ENCODE data around the gene BAIAP2. TPM values are rescaled to one million over a fixed set of nuclear protein-coding genes. Genes with fewer than 3 reads are reported as not detected.

Gene BAIAP2, protein sequence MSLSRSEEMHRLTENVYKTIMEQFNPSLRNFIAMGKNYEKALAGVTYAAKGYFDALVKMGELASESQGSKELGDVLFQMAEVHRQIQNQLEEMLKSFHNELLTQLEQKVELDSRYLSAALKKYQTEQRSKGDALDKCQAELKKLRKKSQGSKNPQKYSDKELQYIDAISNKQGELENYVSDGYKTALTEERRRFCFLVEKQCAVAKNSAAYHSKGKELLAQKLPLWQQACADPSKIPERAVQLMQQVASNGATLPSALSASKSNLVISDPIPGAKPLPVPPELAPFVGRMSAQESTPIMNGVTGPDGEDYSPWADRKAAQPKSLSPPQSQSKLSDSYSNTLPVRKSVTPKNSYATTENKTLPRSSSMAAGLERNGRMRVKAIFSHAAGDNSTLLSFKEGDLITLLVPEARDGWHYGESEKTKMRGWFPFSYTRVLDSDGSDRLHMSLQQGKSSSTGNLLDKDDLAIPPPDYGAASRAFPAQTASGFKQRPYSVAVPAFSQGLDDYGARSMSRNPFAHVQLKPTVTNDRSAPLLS
- total RNA-seq, result 111 TPM

DNA sequence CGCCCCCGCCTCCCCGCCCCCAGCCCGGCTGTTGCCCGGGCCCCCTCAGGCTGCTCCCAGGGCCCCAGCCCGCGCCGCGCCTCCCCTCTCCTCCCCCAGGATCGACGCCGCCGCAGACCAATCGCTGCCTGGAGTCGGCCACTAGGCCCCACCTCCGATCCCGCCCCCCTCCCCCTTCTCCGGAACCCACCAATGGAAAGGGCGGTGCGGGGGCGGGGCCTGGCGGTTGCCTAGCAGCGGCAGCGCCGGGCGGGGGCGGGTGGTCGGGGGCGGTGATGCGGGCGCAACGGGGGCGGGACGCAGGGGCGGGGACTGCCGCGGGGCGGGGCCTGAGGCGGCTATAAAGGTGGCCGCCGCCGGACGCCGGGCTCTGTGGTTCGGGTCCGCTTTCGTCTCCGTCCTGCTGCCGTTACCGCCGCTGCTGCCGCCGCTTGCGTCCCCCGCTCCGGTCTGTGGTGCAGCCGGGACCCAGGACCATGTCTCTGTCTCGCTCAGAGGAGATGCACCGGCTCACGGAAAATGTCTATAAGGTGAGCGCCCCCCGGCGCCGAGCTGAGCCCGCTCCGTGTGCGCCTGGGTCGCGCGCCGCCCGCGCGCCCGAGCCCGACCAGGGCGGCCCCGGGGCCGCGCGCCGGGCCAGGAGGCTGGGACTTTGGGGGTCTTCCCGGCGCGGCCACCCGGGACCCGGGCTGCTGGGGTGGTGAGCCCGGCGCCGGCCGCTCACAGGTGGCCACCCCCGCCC lies at the start of gene BAIAP2:
BAIAP2 (plus strand) TSS at position 373 of the 742 bp plus-strand sequence; CDS start at position 477, 104 bp downstream.
- ATAC-seq, result peak; percentile 75

DNA sequence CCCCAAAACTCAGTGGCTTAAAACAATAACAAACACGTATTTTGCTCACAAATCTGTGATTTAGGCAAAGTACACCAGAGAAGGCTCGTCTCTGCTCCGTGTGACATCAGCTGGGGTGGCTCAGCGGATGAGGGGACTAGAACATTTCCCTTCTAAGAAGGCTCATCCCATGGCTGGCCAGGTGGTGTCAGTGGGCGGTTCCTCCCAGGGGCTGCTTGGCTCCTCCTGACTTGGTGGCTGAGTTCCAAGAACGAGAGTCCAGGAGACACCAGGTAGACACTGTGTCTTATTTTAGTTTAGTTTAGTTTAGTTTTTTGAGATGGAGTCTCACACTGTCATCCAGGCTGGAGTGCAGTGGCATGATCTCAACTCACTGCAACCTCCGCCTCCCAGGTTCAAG lies 48.9 kb upstream of the BAIAP2 start:
- ATAC-seq, result no peak

DNA sequence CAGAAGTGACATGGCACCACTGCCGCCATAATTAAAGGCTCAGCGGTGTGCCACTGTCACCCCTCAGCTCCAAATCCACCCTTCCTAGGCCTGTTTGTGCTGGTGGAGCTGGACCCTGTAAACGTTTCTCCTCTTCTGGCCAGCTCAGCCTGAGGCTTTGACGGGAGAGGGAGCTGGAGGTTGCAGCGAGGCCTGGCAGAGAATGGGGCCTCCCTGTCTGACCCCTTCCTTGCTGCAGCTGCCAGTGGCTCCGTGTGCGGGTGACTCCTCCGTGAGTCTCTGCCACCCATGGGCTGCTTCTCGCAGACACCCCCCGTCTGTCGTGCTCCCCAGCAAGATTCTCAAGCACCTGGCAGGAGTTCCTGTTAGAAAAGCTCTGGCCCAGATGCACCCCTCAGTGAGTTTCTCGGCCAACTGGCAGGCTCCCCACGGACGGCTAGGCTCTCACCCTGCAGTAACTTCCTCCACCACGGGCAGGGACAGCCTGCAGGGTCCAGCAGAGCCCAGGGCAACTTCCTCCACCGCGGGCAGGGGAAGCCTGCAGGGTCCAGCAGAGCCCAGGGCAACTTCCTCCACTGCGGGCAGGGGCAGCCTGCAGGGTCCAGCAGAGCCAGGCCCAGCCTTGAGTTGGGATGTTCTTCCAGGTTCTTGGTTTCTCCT lies 48.0 kb upstream of the BAIAP2 start:
- no peak for ATAC-seq

DNA sequence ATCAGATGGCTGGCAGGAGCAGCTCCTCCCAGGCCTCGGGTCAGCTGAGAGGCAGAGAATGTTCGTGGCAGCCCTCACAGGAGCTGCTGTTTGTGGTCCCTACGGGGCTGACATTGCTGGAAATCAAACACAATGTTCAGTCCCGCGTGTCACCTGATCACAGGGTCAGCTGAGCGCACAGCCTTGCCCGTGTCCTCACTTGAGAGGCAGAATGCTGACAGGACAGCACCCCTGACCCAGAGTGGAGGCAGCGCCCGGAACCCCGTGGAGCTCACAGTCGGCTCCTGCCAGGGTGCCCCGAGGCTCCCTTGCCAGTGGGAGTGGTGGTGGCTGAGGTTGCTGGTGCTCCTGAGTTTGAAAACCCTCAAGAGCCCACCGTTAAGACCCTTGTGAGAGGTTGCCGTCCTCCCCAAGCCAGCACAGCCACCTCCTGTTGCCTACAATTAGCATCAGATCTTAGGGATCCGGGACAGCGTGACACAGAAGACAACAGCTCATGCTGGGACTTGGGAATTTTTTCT lies 47.0 kb upstream of the BAIAP2 start:
- no peak for ATAC-seq

DNA sequence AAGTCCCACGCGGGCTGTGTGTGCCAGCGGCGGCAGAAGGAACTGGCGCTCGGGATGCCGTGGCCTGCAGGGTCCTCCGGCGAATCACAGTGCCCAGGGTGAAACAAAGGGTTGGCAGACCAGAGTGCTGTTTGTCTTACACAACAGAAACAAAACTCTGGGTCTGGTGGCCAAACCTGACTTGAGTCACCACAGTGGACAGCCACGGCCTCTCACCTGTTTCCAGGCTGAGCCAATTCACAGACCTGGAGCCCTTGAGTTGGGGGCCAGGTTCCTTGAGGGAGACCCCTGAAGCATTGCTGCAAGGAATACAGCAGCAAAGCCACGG lies 45.4 kb upstream of the BAIAP2 start:
- ATAC-seq, result no peak

DNA sequence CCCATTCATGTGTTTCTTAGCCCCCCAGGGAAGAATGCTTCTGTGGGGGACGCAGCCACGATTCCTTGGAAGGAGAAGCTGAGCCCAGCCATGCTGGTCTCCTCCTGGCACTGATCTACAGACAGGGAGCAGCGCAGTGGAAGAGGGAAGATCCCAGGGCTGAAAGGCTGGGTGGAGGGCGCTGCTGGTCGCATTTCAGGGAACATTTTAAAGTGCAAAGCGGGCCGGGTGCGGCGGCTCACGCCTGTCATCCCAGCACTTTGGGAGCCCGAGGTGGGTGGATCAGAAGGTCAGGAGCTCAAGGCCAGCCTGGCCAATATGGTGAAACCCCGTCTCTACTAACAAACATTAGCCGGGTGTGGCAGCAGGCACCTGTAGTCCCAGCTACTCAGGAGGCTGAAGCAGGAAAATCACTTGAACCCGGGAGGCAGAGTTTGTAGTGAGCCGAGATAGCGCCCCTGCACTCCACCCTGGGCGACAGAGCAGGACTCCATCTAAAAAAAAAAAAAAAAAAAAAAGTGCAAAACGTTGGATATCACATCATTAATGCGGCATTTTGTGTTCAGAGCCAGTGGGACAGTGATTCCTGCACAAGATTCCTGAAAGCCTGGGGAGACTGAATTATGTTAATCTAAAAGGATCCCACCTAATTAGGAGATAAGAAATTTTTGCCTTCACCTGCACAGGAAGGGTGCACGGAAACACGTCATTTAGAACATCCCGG lies 43.9 kb upstream of the BAIAP2 start:
- ATAC-seq, result no peak

DNA sequence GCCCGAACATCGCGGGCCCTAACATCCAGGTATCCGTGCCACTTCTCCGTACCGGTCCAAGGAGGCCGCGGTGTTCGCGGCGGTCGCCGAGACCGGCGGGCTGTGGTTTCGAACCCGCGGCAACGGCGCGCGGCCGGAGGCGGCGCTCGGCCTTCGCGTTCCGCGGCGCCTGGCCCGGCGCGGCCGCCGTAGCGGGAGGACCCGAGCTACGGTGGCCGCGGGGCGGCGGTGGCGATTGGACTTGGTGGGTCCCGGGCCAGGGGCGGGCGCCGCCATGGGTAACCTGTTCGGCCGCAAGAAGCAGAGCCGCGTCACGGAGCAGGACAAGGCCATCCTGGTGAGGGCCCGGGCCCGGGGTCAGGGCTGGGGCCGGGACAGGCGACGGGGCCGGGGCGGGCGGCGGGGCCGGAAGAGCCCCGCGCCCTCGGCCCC lies 43.3 kb upstream of the BAIAP2 start, which contains the start of gene CHMP6:
CHMP6 (plus strand) TSS at position 197 of the 432 bp plus-strand sequence; CDS start at position 275, 78 bp downstream.
- peak; percentile 63 for ATAC-seq

DNA sequence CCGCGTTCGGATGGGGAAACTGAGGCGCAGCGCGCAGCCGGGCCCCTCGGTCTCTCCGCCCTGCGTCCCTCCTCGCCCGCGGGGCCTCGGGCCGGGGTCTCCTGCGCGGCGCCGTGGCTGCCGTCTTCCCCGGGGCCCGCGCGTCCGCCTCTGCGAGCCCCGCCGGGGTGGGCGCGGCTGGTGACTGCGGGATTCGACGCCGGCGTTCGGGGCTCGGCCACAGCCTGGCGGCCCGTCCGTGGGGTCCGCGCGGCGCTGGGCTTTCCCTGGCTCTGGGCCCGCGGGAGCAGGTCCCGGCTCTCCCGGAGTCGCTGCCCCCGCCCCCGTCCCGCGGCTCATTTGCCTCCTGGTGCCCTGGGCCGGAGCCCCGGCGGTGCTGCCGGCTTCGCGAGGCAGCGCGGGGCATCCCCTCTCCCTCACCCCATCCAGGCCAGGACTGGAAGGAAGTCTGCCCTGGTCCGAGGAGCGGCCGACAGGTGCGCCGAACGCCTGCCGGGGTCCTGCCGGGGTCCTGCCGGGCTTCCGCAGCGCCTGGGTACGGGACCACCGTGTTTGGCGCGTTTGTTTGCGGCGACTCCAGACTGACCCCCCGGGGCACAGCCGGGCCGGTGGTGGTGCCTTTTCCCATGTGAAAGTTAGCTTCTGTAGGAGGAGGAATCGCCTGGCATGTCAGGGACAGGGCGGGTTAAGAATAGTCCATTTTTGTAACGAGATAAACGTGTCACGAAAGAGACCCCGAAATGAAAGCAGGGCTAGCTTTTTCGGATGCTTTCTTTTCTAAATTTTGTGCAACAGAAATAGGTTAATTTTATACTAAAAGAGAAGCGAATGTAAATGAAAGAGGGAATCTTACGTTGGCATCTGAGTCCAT lies 42.6 kb upstream of the BAIAP2 start:
- ATAC-seq, result peak; percentile 14

DNA sequence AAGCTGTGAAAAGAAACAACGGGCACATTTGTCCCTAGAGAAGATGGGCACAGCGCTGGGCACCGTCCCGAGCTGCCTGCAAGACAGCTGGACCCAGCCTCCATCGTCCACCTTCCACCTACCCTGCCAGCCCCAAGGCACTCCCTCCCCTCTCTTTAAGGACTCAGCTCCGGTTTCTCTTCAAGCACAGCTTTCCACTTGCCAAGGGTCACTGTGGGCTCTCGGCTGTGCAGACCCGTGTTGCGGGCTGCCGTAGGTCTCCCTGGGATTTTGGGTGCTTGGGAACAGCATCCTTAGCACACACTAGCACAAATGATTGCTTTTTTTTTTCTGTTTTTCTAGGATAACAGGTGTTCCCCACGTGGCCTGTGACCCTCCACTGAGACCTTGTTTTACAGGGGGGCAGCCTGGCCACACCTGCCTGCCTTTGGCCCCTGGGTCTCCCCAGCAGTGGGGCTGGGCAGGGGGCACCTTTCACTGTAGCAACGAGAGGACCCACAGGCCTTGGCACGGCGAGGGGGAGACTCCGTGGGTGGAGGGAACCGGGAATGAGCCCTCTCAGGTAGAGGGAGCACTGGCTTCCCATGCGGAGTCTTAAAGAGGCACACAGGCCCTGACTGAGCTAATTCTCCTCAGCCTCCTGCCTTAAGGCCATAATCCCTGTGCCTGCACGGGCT lies 41.9 kb upstream of the BAIAP2 start:
- ATAC-seq, result peak; percentile 4

DNA sequence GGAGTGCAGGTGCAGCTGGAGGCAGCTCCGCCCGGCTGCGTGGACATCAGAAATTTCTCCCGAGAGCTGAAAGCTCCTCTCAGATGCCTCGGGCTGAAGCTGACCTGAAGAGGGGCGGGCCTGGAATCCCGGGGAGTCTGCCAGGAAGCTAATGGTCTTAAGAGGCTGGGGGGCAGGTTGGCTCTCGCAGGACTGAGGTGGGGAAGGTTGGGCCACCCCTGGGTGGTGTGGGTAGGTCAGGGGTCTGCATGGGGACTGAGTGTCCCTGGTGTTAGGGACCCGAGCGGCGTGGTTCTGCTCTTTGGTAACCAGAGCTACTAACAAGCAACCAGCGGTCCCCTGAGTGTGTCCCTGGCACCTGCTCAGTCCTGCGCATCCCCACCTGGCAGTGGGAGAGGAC lies 39.8 kb upstream of the BAIAP2 start:
- ATAC-seq, result no peak

DNA sequence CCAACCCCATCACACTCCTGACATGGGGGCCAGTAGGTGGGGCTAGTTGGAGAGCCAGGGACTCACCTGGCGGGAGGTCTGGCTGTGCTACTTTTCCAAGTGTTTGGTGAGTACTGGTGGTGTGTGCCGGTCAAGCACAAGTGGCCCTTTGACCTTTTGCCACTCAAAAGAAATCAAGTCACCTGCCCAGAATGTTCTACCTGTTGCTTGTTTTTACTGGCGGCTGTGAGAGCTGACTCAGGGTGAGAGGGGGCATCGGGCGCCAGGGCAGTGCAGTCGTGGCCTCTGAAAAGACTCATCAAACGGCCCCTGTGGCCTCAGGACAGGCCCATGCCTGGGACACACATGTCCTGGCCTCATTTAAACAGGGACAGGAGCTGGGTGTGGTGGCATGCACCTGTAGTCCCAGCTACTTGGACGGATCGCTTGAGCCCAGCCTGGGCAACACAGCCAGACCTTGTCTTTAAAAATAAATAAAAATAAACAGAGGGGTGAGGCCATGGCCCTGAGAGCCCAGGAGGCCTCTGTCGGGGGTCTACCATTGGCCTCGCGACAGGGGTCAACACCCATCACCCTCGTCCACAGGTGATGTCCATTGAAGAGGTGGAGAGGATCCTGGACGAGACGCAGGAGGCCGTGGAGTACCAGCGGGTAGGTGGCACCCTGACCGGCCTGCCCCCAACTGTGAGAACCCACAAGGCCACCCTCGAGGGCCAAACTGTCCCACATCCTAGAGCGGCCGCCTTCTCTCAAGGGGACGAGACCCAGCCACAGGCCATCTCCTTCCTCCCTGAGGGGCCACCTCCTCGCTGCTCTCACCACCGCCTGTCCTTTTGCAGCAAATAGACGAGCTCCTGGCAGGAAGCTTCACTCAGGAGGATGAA lies 38.3 kb upstream of the BAIAP2 start:
- no peak for ATAC-seq

DNA sequence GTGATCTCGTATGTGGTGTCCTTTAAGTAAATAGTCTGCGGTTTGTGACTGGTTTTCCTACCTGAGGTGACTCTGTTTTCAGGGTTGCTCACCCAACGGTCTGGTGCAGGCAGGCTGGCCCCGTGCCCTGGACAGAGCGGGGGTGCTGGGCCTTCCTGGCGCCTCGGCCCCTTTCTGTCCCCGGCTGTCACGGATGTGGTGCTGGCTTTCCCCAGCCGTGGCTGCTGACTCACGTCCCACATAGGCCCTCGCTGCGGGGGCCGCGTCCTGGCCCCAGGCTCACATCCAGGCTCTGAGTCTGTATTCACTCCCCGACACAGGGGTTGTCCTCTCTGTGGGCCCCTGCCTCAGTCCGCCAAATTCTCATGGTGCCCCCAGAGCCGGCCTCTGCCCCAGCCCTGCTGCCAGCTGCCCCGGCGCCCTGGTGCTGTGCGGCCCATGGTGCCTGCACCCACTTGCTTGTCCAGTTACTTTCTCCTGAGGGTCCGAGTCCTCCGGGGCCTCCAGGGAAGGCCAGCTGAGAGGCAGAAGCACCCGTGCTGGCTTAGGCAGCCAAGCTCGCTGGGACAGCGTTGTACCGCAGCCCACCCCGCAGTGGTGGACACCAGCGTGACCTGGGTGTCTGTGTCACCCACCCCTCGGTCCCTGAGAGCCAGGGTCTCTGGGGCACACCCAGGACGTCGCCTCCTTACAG lies 37.4 kb upstream of the BAIAP2 start:
- ATAC-seq, result no peak

DNA sequence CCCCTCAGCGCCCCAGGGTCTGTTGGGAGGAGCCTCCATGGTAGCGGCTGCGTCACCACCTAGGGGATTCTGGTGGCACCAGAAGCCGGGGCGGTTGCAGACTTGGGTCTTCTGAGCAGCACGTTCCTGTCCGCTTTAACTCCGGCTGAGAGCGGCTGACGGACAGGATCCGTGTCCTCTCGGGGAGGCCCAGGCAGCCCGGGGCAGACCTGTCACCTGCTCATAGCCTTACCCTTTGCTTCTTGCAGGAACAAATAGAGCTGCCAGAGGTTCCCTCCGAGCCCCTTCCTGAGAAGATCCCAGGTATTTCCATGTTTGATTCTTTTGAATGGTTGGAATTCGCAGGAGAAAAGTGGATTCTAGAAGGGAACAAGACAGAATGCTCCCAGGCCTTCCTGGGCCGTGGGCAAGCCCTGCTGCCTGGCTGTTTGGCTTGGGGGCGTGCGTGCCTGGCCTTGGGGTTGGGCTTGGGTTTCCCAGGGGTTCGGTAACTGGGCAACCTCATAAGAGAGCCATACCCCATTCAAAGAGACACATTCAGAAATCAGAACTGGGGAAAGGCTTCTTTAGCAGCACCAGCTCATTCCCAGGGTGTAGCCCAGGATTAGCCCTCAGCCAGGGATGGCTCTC lies 36.7 kb upstream of the BAIAP2 start:
- no peak for ATAC-seq

DNA sequence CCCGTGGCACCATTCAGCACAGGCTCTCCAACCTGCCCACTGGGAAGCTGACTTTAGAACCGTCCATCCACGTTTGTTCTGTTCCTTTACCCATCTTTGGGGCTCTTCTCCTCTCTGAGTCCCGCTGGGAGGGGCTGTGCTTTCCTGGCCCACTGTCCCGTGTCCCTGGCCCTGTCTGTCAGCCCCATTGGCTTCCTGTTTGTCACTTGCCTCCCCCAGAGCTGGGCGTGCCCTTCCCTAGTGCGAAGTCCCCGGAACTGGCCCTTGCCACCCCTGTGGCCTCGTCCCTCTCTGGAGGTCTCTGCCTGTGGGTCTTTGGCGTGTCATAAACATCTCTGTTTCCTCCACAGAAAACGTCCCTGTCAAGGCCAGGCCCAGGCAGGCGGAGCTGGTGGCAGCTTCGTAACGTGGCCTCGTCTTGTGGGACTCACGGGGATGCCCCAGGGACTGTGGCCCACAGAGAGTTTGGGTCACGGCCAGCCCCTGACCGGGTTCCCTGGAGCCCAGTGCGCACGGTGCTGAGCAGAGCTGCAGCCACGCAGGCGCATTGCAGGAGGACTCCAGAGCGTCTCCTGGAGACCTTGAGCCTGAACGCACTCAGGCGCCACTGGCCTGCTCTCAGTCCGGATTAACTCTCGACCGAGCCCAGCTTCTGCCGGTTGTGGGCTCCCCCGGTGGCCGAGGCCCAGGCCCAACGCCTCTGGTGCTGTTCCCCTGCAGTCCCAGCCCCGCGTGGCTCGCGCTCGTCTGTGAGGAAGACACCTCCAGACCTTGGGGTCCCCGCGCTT lies 36.0 kb upstream of the BAIAP2 start:
- no peak for ATAC-seq

DNA sequence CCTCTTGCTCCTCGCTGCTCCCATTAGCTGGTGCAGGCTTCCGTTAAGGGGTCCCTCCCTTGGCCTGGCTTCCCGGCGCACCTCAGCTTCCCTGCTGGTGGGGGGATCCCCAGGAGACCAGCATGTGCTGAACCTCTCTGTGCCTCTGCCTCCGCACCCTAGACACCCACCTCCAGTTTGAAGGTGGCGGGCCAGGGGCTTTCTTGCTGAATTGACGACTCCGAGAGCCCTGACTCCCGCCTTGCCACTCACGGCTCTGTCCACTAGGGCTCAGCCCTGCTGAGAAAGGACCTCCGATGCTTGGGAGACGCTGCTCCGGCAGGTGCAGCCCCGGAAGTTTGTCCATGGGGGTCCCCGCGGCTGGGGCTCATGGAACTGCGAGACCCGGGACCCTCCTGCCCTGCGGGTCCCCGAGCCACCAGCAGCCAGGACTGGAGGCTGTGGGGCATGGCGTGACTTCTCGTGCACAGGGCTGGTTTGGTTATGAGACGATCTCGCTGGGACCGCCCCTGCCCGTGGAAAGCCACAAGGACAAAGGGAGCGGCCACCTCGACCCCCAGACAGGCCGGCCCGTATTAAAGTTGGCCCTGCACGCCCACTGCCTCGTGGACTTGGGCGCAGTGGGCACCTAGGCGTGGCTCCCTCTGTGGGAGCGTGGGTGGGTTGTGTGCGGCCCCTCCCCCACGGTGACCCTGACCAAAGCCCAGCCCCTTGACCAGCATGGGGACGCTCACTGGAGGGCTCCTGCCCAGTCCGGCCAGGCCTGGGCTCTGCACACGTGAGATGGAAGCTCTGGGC lies 35.2 kb upstream of the BAIAP2 start:
- ATAC-seq, result no peak

DNA sequence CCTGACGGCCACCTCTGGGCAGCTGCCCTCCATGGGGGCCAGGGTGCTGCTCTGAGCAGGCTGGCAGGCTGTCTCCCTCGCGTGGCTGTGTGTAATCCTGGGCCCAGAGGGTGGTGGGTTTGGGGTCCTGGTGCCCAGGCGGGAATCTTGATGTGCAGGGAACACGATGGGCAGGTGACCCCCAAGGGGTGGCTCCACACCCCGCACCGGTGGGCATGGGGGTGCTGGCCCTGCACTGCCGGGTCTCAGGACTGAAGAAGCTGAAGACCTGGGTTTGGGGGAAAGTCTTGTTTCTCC lies 34.7 kb upstream of the BAIAP2 start:
- ATAC-seq, result no peak

Data from esophagus mucosa (tissue), 1 donor.